ENCODE results near the gene GALNT14. TPM values are rescaled to one million over a fixed set of nuclear protein-coding genes. Genes with fewer than 3 reads are reported as not detected.

Gene GALNT14
- total and polyA plus RNA-seq, 9 of the 15 experiments (the other 6 are each of a cell fraction or from before 2014, with no cell fraction given), result 0.11 TPM; not detected in 8

GRCh38 chr2:30974092-30974491 is 164.1 kb downstream of the GALNT14 start:
- Histone ChIP-seq H3K27ac (ENCODE audit: extremely low read depth, low read depth, low read length) (no peak overlapping the region), H3K27me3 (ENCODE audit: control insufficient read depth in 2 of 2, insufficient read depth in 2 of 2, low read length in 2 of 2) (peaks cover 7 to 43% of the 10 kb centered on the region in 2 experiments; a peak in 4 of 5 replicates), H3K36me3 (ENCODE audit: control insufficient read depth, insufficient read depth, low read length) (no peaks in the 10 kb centered on the region), H3K9me1 (ENCODE audit: control insufficient read depth, insufficient read depth, low read length) (no peaks in the 10 kb centered on the region), H2AFZ (ENCODE audit: low read depth, low read length) (no peak overlapping the region), H3K9ac (ENCODE audit: insufficient read depth in 1 of 2, low read depth in 2 of 2, low read length in 2 of 2) (no peak overlapping the region), H3K4me2 (ENCODE audit: insufficient read depth, low read length) (no peak overlapping the region), H3K4me1 (replicated peaks in 1 of 2; ENCODE audit: control insufficient read depth in 2 of 2, insufficient read depth in 2 of 2, low read length in 2 of 2) (no peaks in the 10 kb centered on the region), H3K4me3 (no peak overlapping the region), H4K20me1 (replicated peaks; ENCODE audit: control insufficient read depth, insufficient read depth, low read length) (no peaks in the 10 kb centered on the region), H3K79me2 (ENCODE audit: control insufficient read depth, insufficient read depth, low read length) (no peaks in the 10 kb centered on the region), H3K9me3 (replicated peaks; ENCODE audit: control insufficient read depth, insufficient read depth, low read depth, low read length) (no peaks in the 10 kb centered on the region)
- BruUV-seq (replicated peaks), result no TSS peak
- in situ Hi-C loops (cut with MboI) (no loop called here), intact Hi-C loops (cut with micrococcal nuclease) (no loop called here)
- ChIA-PET POLR2A (no interaction called here), CTCF (ENCODE audit: low intra/inter-chr PET ratio) (no interaction called here)
- FAIRE-seq (no peak), DNase-seq (ENCODE audit: extremely low read depth in 1 of 4, low spot score in 3 of 4) (no peak), ATAC-seq (no peak)
- WGBS (ENCODE audit: insufficient coverage, low coverage, missing lambda C conversion rate), result 0% methylated on average over 1 of the region's 1 CpG
- TF ChIP-seq TARDBP (IDR thresholded peaks at IDR 0.05) (no peak), ZNF79 (CRISPR knock-in tag; IDR thresholded peaks at IDR 0.05; ENCODE audit: low read depth) (no peak), ZMIZ1 (IDR thresholded peaks at IDR 0.05; ENCODE audit: low read depth in 2 of 2, low read length in 2 of 2) (no peak)
- TF ChIP-seq, protein P1, sequence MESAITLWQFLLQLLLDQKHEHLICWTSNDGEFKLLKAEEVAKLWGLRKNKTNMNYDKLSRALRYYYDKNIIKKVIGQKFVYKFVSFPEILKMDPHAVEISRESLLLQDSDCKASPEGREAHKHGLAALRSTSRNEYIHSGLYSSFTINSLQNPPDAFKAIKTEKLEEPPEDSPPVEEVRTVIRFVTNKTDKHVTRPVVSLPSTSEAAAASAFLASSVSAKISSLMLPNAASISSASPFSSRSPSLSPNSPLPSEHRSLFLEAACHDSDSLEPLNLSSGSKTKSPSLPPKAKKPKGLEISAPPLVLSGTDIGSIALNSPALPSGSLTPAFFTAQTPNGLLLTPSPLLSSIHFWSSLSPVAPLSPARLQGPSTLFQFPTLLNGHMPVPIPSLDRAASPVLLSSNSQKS (CRISPR knock-in tag; IDR thresholded peaks at IDR 0.05), result no peak
